DMS 273 (cell line): Measurements from ENCODE around the gene RADIL.
A peak's percentile ranks its signal among the peaks of the same experiment; 100 is the strongest.
"Not testable (repeated sequence)": the region's sequence is repeated elsewhere in the genome, so short reads cannot be mapped to it uniquely, and the experiment has no call there.

Source experiments
- DNase-seq: peaks from one replicate; lab custom pipeline; 2025; ENCODE audit not compliant: unreplicated experiment; lab: John Stamatoyannopoulos, UW

The RADIL gene

GRCh38 chr7:4809091-4809591, 74.4 kb downstream of the RADIL start:
- no peak for DNase-seq

- no peak for DNase-seq
Observed at GRCh38 chr7:4808565-4808964, 75.0 kb downstream of the RADIL start.

- no peak for DNase-seq
Observed at GRCh38 chr7:4808026-4808425, 75.5 kb downstream of the RADIL start.

- DNase-seq = no peak
Observed at GRCh38 chr7:4807598-4808016, 75.9 kb downstream of the RADIL start.

GRCh38 chr7:4806983-4807597, 76.4 kb downstream of the RADIL start:
- no peak for DNase-seq

- no peak for DNase-seq
Observed at GRCh38 chr7:4805984-4806300, 77.6 kb downstream of the RADIL start.

GRCh38 chr7:4805110-4805983, 78.2 kb downstream of the RADIL start:
- no peak for DNase-seq

- peak; percentile 36 for DNase-seq
Observed at GRCh38 chr7:4803397-4804241, 79.9 kb downstream of the RADIL start.

- DNase-seq = not testable (repeated sequence)
Observed at GRCh38 chr7:4802577-4802976, 80.9 kb downstream of the RADIL start.

GRCh38 chr7:4801839-4802231, 81.7 kb downstream of the RADIL start:
- no peak for DNase-seq

GRCh38 chr7:4800926-4801838, 82.3 kb downstream of the RADIL start:
- DNase-seq = peak; percentile 48

GRCh38 chr7:4800487-4800886, 83.0 kb downstream of the RADIL start:
- no peak for DNase-seq

- DNase-seq = peak; percentile 30
Observed at GRCh38 chr7:4799508-4800268, 83.8 kb downstream of the RADIL start.

GRCh38 chr7:4798706-4799235, 84.7 kb downstream of the RADIL start:
- DNase-seq = no peak

- peak; percentile 54 for DNase-seq
Observed at GRCh38 chr7:4797858-4798705, 85.4 kb downstream of the RADIL start.

GRCh38 chr7:4796453-4796852, 87.1 kb downstream of the RADIL start:
- no peak for DNase-seq

- no peak for DNase-seq
Observed at GRCh38 chr7:4794591-4795350, 88.7 kb downstream of the RADIL start.

- not testable (repeated sequence) for DNase-seq
Observed at GRCh38 chr7:4794171-4794570, 89.3 kb downstream of the RADIL start.
